ENCODE data around the gene RNPEPL1. TPM values are rescaled to one million over a fixed set of nuclear protein-coding genes. Genes with fewer than 3 reads are reported as not detected.

Gene RNPEPL1
- polyA plus RNA-seq, 2 of the 4 experiments (the other 2 are of a cell fraction), result 9.2 to 26.3 TPM

DNA sequence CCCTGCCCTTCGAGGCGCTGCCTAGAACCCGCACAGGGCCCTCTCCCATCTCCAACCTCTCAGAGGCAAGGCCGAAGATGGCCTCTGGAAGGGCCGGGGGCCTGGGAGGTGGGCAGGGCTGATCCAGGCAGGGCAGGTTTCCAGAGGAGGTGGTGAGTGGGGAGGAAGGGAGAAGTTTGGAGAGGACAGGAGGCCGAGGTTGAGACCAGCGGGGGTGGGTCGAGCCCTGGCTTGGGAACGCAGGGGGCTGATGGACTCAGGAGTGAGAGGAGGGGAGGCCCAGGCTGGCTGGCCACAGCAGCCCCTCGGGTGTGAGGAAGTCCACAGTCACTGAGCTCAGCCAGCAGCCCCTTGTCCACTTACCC lies 28.8 kb downstream of the RNPEPL1 start:
- DNase-seq (ENCODE audit: low read depth in 1 of 2, low spot score in 1 of 2), result no peak
- no peak for ATAC-seq
- ChIA-PET POLR2A (no interaction called here), CTCF (interaction anchor here (1.0 kb wide), 1 partner anchor 381 kb away, joined by 3 read pairs; no protein-coding TSS in a partner anchor)
- no peak for FAIRE-seq
- Histone ChIP-seq H3K4me1 (no peaks in the 10 kb centered on the region), H3K27ac (no peak overlapping the region), H3K4me3 (no peak overlapping the region), H3K9me3 (no peaks in the 10 kb centered on the region), H3K4me2 (no peak overlapping the region)
- WGBS (ENCODE audit: missing lambda C conversion rate), result 87% methylated on average over 7 of the region's 10 CpGs
- TF ChIP-seq RFX5 (IDR thresholded peaks at IDR 0.05), result no peak
- TF ChIP-seq, protein P1, sequence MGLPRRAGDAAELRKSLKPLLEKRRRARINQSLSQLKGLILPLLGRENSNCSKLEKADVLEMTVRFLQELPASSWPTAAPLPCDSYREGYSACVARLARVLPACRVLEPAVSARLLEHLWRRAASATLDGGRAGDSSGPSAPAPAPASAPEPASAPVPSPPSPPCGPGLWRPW (IDR thresholded peaks at IDR 0.05), result no peak

DNA sequence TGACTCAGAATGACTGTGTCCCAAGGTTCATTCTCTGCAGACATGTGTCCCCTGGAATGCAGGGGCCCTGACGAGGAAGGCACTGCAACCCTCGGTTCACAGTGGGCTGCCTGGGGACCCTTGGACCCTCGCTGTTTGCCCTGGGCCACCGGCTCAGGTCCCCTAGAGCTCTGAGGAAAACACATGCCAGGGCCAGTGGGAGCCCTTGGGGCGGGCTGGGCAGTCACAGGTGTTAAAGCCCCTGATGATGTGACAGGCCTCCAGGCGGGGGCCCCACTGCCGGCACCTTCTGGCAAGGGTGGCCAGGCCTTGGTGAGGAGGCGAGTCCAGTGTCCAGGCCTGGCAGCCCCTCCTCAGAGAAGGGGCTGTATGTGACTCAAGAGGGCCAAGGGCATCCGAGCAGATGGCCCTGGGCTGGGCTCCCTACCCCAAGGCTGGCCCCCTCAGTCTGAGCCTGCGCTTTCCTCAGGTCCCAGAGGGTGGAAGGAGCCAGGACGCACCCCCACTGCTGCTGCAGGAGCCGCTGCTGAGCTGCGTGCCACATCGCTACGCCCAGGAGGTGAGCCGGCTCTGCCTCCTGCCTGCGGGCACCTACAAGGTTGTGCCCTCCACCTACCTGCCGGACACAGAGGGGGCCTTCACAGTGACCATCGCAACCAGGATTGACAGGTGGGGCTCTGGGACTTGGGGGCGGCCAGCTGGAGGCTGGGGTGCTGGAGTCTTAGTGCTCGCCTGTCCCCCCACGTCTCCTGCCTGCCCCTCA lies 29.3 kb downstream of the RNPEPL1 start:
- POLR2A ChIA-PET, result no interaction called here
- H3K4me1 ChIP-seq, result no peaks in the 10 kb centered on the region
- TF ChIP-seq, protein P2, sequence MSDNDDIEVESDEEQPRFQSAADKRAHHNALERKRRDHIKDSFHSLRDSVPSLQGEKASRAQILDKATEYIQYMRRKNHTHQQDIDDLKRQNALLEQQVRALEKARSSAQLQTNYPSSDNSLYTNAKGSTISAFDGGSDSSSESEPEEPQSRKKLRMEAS (IDR thresholded peaks at IDR 0.05), result no peak
- TF ChIP-seq, protein P3, sequence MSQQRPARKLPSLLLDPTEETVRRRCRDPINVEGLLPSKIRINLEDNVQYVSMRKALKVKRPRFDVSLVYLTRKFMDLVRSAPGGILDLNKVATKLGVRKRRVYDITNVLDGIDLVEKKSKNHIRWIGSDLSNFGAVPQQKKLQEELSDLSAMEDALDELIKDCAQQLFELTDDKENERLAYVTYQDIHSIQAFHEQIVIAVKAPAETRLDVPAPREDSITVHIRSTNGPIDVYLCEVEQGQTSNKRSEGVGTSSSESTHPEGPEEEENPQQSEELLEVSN (IDR thresholded peaks at IDR 0.05; ENCODE audit: borderline replicate concordance, low read depth), result no peak
- TF ChIP-seq NR3C1 (IDR thresholded peaks at IDR 0.05), result no peak
- ATAC-seq (no peak), DNase-seq (ENCODE audit: low read depth in 1 of 2, low spot score in 1 of 2) (no peak), FAIRE-seq (no peak)
- no peaks in the 10 kb centered on the region for H3K9me3 ChIP-seq
- WGBS (ENCODE audit: missing lambda C conversion rate), result 88% methylated on average over 15 of the region's 22 CpGs
- no peak overlapping the region for H3K27ac ChIP-seq
- CTCF ChIA-PET, result interaction anchor here (1.0 kb wide), 1 partner anchor 382 kb away, joined by 3 read pairs; no protein-coding TSS in a partner anchor
- no peak overlapping the region for H3K4me2 ChIP-seq
- H3K4me3 ChIP-seq, result no peak overlapping the region

DNA sequence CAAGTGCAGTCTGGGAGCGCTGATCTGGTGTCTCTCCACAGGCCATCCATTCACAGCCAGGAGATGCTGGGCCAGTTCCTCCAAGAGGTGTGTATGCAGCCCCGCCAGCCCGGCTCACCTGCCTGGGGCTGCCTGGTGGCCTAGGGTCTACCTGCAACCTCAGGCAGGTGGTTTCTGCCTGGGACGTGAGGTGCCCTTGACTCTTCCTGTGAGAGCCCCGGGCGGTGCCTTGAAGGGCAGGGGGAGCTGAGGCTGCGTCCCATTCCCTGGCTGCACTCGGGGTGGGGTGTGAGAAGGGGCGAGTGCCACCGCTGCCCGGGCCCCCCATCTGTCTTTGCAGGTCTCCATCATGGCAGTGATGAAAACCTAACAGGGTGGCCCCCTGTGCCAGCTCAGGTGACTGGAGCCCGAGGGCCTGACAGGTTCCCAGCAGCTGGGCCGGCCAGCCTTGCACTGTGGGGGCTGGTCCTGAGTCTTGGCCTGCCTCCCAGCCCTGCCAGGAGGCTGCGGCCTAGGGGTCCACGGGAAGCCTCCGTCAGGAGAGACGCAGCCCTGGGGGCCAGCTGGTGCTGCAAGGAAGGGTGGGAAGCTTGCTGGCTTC lies 30.1 kb downstream of the RNPEPL1 start:
- no peaks in the 10 kb centered on the region for H3K4me1 ChIP-seq
- no peak for TF ChIP-seq CHD4 (IDR thresholded peaks at IDR 0.05; ENCODE audit: borderline replicate concordance)
- no peak for TF ChIP-seq TFCP2L1 (CRISPR knock-in tag; IDR thresholded peaks at IDR 0.05)
- TF ChIP-seq FOSB (CRISPR knock-in tag; IDR thresholded peaks at IDR 0.05), result no peak
- no peak for TF ChIP-seq HOXB5 (CRISPR knock-in tag; IDR thresholded peaks at IDR 0.05)
- TF ChIP-seq NPAS2 (CRISPR knock-in tag; IDR thresholded peaks at IDR 0.05; ENCODE audit: borderline replicate concordance), result no peak
- no peak for TF ChIP-seq CHD2 (IDR thresholded peaks at IDR 0.05; ENCODE audit: low read length, partially characterized antibody)
- ChIA-PET POLR2A (no interaction called here), CTCF (no interaction called here)
- FAIRE-seq (no peak), ATAC-seq (no peak), DNase-seq (ENCODE audit: low read depth in 1 of 2, low spot score in 1 of 2) (no peak)
- H3K4me2 ChIP-seq, result no peak overlapping the region
- 97% methylated on average over 5 of the region's 17 CpGs for WGBS (ENCODE audit: missing lambda C conversion rate)
- H3K4me3 ChIP-seq, result no peak overlapping the region
- H3K9me3 ChIP-seq, result no peaks in the 10 kb centered on the region
- H3K27ac ChIP-seq, result no peak overlapping the region

DNA sequence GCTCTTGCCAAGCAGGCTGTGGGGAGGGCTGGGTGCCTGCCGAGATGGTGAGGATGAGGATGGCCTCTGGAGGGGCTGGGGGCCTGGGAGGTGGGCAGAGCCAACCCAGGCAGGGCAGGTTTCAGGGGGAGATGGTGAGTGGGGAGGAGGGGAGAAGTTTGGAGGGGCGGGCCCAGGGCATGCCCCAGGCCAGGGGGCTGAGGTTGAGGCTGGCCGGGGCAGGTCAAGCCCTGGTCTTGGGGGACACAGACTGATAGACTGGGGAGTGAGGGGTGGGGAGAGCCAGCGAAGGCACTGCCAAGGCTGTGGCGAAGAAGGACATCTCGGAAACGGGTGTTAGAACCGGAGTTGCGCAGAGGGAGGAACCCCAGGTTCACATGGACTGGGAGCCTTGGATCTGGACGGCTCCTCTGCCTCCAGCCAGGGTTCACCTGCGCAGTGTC lies 30.9 kb downstream of the RNPEPL1 start:
- ATAC-seq (no peak), FAIRE-seq (no peak), DNase-seq (ENCODE audit: low read depth in 1 of 2, low spot score in 1 of 2) (no peak)
- POLR2A ChIA-PET, result no interaction called here
- H3K27ac ChIP-seq, result no peak overlapping the region
- CTCF ChIA-PET, result interaction anchor here (0.8 to 1.2 kb wide), 2 partner anchors 12 to 33 kb away, joined by 4 to 5 read pairs; partner anchors contain the start of gene CAPN10
- no peaks in the 10 kb centered on the region for H3K9me3 ChIP-seq
- no peak overlapping the region for H3K4me2 ChIP-seq
- H3K4me1 ChIP-seq, result no peaks in the 10 kb centered on the region
- no peak overlapping the region for H3K4me3 ChIP-seq
- WGBS (ENCODE audit: missing lambda C conversion rate), result 95% methylated on average over 8 of the region's 11 CpGs
- TF ChIP-seq BHLHE40 (IDR thresholded peaks at IDR 0.05; ENCODE audit: low read depth, low read length) (no peak), FOSL2 (IDR thresholded peaks at IDR 0.05) (no peak), FOSL2 (CRISPR knock-in tag; IDR thresholded peaks at IDR 0.05) (no peak), ZC3H11A (IDR thresholded peaks at IDR 0.05) (no peak), JUNB (IDR thresholded peaks at IDR 0.05) (no peak), HDAC2 (IDR thresholded peaks at IDR 0.05) (no peak), TFCP2L1 (CRISPR knock-in tag; IDR thresholded peaks at IDR 0.05) (no peak), ZSCAN20 (CRISPR knock-in tag; IDR thresholded peaks at IDR 0.05) (no peak), FOSB (CRISPR knock-in tag; IDR thresholded peaks at IDR 0.05) (no peak), CBX8 (IDR thresholded peaks at IDR 0.05) (no peak), CHD2 (IDR thresholded peaks at IDR 0.05; ENCODE audit: low read length, partially characterized antibody) (no peak), NR3C1 (IDR thresholded peaks at IDR 0.05) (no peak), EHF (CRISPR knock-in tag; IDR thresholded peaks at IDR 0.05) (no peak), SREBF2 (IDR thresholded peaks at IDR 0.05) (no peak), HEYL (CRISPR knock-in tag; IDR thresholded peaks at IDR 0.05) (no peak), RNF2 (IDR thresholded peaks at IDR 0.05; ENCODE audit: borderline replicate concordance, low read depth) (no peak)
- TF ChIP-seq, protein P4, sequence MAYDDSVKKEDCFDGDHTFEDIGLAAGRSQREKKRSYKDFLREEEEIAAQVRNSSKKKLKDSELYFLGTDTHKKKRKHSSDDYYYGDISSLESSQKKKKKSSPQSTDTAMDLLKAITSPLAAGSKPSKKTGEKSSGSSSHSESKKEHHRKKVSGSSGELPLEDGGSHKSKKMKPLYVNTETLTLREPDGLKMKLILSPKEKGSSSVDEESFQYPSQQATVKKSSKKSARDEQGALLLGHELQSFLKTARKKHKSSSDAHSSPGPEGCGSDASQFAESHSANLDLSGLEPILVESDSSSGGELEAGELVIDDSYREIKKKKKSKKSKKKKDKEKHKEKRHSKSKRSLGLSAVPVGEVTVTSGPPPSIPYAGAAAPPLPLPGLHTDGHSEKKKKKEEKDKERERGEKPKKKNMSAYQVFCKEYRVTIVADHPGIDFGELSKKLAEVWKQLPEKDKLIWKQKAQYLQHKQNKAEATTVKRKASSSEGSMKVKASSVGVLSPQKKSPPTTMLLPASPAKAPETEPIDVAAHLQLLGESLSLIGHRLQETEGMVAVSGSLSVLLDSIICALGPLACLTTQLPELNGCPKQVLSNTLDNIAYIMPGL (CRISPR knock-in tag; IDR thresholded peaks at IDR 0.05; ENCODE audit: borderline replicate concordance), result no peak
- TF ChIP-seq, protein P5, sequence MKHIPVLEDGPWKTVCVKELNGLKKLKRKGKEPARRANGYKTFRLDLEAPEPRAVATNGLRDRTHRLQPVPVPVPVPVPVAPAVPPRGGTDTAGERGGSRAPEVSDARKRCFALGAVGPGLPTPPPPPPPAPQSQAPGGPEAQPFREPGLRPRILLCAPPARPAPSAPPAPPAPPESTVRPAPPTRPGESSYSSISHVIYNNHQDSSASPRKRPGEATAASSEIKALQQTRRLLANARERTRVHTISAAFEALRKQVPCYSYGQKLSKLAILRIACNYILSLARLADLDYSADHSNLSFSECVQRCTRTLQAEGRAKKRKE (CRISPR knock-in tag; IDR thresholded peaks at IDR 0.05; ENCODE audit: low read depth), result no peak
- TF ChIP-seq, protein P6, sequence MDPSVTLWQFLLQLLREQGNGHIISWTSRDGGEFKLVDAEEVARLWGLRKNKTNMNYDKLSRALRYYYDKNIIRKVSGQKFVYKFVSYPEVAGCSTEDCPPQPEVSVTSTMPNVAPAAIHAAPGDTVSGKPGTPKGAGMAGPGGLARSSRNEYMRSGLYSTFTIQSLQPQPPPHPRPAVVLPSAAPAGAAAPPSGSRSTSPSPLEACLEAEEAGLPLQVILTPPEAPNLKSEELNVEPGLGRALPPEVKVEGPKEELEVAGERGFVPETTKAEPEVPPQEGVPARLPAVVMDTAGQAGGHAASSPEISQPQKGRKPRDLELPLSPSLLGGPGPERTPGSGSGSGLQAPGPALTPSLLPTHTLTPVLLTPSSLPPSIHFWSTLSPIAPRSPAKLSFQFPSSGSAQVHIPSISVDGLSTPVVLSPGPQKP (IDR thresholded peaks at IDR 0.05; ENCODE audit: low read depth, low read length), result no peak

Data from A549 (cell line).